Measurements from ENCODE around the gene RAF1. TPM values are rescaled to one million over a fixed set of nuclear protein-coding genes. Genes with fewer than 3 reads are reported as not detected.

The RAF1 gene
- total and polyA plus RNA-seq, 2 of the 8 experiments (the other 6 are each of a cell fraction or from before 2014, with no cell fraction given), result 103 to 118 TPM

GRCh38 chr3:12705981-12706380, 42.1 kb upstream of the RAF1 start:
- H3K9ac ChIP-seq (replicated peaks in 1 of 4; ENCODE audit: extremely low read depth in 1 of 4, low read depth in 3 of 4, low read length in 3 of 4), result no peak overlapping the region; a peak in 1 of 7 replicates
- CTCF ChIA-PET (ENCODE audit: partially characterized antibody), result interaction anchor here (0.5 to 4.9 kb wide), 43 partner anchors 7 to 571 kb away, joined by 3 to 29 read pairs (median 5); partner anchors contain the start of genes RPL32 and TMEM40
- H2BK12ac ChIP-seq (ENCODE audit: low read depth, low read length), result no peak overlapping the region
- POLR2A ChIA-PET (ENCODE audit: partially characterized antibody), result interaction anchor here (1.8 kb wide), 1 partner anchor 127 kb away, joined by 5 read pairs; no protein-coding TSS in a partner anchor
- H3K56ac ChIP-seq (replicated peaks; ENCODE audit: insufficient read length, low read depth, low read length), result no peak overlapping the region
- WGBS, 2 experiments (ENCODE audit: extremely low coverage in 1 of 2, insufficient coverage in 1 of 2, insufficient read length in 1 of 2, insufficient replicate concordance in 2 of 2, low coverage in 1 of 2, low lambda C conversion rate in 2 of 2, missing lambda C conversion rate in 1 of 2), result 92% methylated on average over 1 of the region's 1 CpG; no CpG with 5 or more reads in 1 of the 2 experiments
- no peak overlapping the region for H3K14ac ChIP-seq (ENCODE audit: insufficient read length)
- no peak overlapping the region for H4K91ac ChIP-seq (replicated peaks; ENCODE audit: insufficient read length, low read length)
- H3K4me1 ChIP-seq (replicated peaks in 1 of 4; ENCODE audit: control insufficient read depth in 3 of 4, insufficient read depth in 4 of 4, low read length in 3 of 4), result peaks cover 0 to 4% (median 0%) of the 10 kb centered on the region in 4 experiments; a peak in 2 of 7 replicates
- DNase-seq (ENCODE audit: low read depth in 1 of 2, low spot score in 2 of 2) (no peak), FAIRE-seq (no peak)
- no peaks in the 10 kb centered on the region for H3K79me1 ChIP-seq (ENCODE audit: low read depth, low read length)
- no peak overlapping the region for H2AK5ac ChIP-seq (ENCODE audit: low read depth, low read length)
- no peaks in the 10 kb centered on the region for H3K9me3 ChIP-seq (ENCODE audit: insufficient read depth in 2 of 2, low read depth in 1 of 2, low read length in 1 of 2)
- H3K27ac ChIP-seq (ENCODE audit: low read depth, low read length), result no peak overlapping the region
- no peak overlapping the region for H2BK5ac ChIP-seq (ENCODE audit: low read depth, low read length)
- no peak overlapping the region for H4K5ac ChIP-seq (ENCODE audit: insufficient read length, low read depth, low read length)
- H3K4me3 ChIP-seq (ENCODE audit: extremely low read depth in 1 of 4, insufficient read depth in 2 of 4, low read depth in 3 of 4, low read length in 4 of 4), result no peak overlapping the region
- no peak overlapping the region for H3K4me2 ChIP-seq (ENCODE audit: insufficient read depth in 1 of 2, low read depth in 2 of 2, low read length in 2 of 2)
- H3K18ac ChIP-seq (ENCODE audit: extremely low read depth, low read length), result no peak overlapping the region
- H3K23ac ChIP-seq (ENCODE audit: insufficient read length), result no peak overlapping the region
- H3K27me3 ChIP-seq (replicated peaks in 1 of 4; ENCODE audit: control insufficient read depth in 3 of 4, extremely low read depth in 1 of 4, insufficient read depth in 3 of 4, low read length in 3 of 4), result no peaks in the 10 kb centered on the region
- no peaks in the 10 kb centered on the region for H4K20me1 ChIP-seq (replicated peaks in 1 of 2; ENCODE audit: control insufficient read depth in 1 of 2, insufficient read depth in 2 of 2, low read length in 2 of 2)
- no peak overlapping the region for H2BK15ac ChIP-seq (ENCODE audit: low read length)
- H4K8ac ChIP-seq (ENCODE audit: extremely low read depth, insufficient read depth, low read length), result no peak overlapping the region
- H2AFZ ChIP-seq (ENCODE audit: low read length), result no peak overlapping the region
- no peaks in the 10 kb centered on the region for H3K36me3 ChIP-seq (ENCODE audit: control insufficient read depth in 2 of 4, insufficient read depth in 4 of 4, low read length in 3 of 4)
- no peak overlapping the region for H2BK120ac ChIP-seq (replicated peaks; ENCODE audit: low read depth, low read length)
- no peaks in the 10 kb centered on the region for H3K79me2 ChIP-seq (ENCODE audit: control insufficient read depth in 1 of 2, insufficient read depth in 2 of 2, low read length in 2 of 2)
- no peak overlapping the region for H3K4ac ChIP-seq (replicated peaks; ENCODE audit: insufficient read length, low read depth, low read length)
- no peaks in the 10 kb centered on the region for H3K23me2 ChIP-seq (ENCODE audit: low read depth, low read length)
- no peak overlapping the region for H2BK20ac ChIP-seq (ENCODE audit: low read length)
- TF ChIP-seq KDM5A (IDR thresholded peaks at IDR 0.05; ENCODE audit: low read length) (no peak), RAD21 (IDR thresholded peaks at IDR 0.05 in 1 of 2, conservative IDR thresholded peaks at IDR 0.05 in 1 of 2; ENCODE audit: low read depth in 2 of 2, low read length in 2 of 2) (no peak), YY1 (IDR thresholded peaks at IDR 0.05; ENCODE audit: low read depth, low read length) (no peak), RBBP5 (IDR thresholded peaks at IDR 0.05; ENCODE audit: borderline replicate concordance, low read depth, low read length) (no peak), TAF1 (IDR thresholded peaks at IDR 0.05; ENCODE audit: low read depth, low read length) (no peak), CHD2 (IDR thresholded peaks at IDR 0.05; ENCODE audit: low read length) (no peak), KDM1A (IDR thresholded peaks at IDR 0.05; ENCODE audit: borderline replicate concordance, low read length) (no peak), NANOG (IDR thresholded peaks at IDR 0.05; ENCODE audit: insufficient read depth, low read depth, low read length, poor library complexity, severe bottlenecking) (no peak), CBX8 (IDR thresholded peaks at IDR 0.05; ENCODE audit: borderline replicate concordance, low read depth, low read length) (no peak), FOSL1 (IDR thresholded peaks at IDR 0.05; ENCODE audit: insufficient read depth, low read depth, low read length) (no peak), EP300 (IDR thresholded peaks at IDR 0.05; ENCODE audit: borderline replicate concordance in 1 of 2, low read depth in 2 of 2, low read length in 2 of 2) (no peak)
